OCI-LY3 (cell line): Measurements from ENCODE around the gene PRR12.
"Not testable (repeated sequence)": the region's sequence is repeated elsewhere in the genome, so short reads cannot be mapped to it uniquely, and the experiment has no call there.

Experiments
- H2AFZ ChIP-seq: fragments of 200-600, 300-600 bp; shearing (Covaris generic); 2 replicates; pipeline ENCODE4 v1.6.0; 2014; ENCODE audit warnings: antibody characterized with exemption, low read depth, low read length
- H3K27ac ChIP-seq: fragments of 200-600, 300-600 bp; sonication (generic); 2 replicates; pipeline ENCODE4 v1.5.1; 2014; ENCODE audit warnings: mild to moderate bottlenecking, low read length, moderate library complexity, mixed read lengths
- H3K27me3 ChIP-seq: fragments of 200-600, 300-600 bp; sonication (generic); 2 replicates; pipeline ENCODE4 v1.6.1; 2014; ENCODE audit warnings: low read depth, low read length, mixed read lengths
- H3K36me3 ChIP-seq: fragments of 200-600, 300-600 bp; sonication (generic); replicated peaks from 2 replicates; pipeline ENCODE3; 2014; ENCODE audit warnings: low read depth, low read length, mixed read lengths
- H3K4me1 ChIP-seq: fragments of 300-600, 200-600 bp; sonication (generic); 2 replicates; pipeline ENCODE4 v1.6.1; 2014; ENCODE audit warnings: low read length, mixed read lengths
- H3K4me2 ChIP-seq: fragments of 200-600, 300-600 bp; sonication (generic); 2 replicates; pipeline ENCODE4 v1.6.1; 2014; ENCODE audit warnings: low read length, mixed read lengths
- H3K4me3 ChIP-seq: fragments of 300-600, 200-600 bp; sonication (generic); 2 replicates; pipeline ENCODE4 v1.5.1; 2014; ENCODE audit warnings: antibody characterized with exemption, mild to moderate bottlenecking, low read length, moderate library complexity
- H3K79me2 ChIP-seq: fragments of 300-600, 200-600 bp; shearing (Covaris generic); 2 replicates; pipeline ENCODE4 v1.6.1; 2014; ENCODE audit warnings: mild to moderate bottlenecking, low read length, mixed read lengths
- H3K9ac ChIP-seq: fragments of 300-600, 200-600 bp; shearing (Covaris generic); 2 replicates; pipeline ENCODE4 v1.6.0; 2014; ENCODE audit warnings: mild to moderate bottlenecking, low read length, moderate library complexity
- H3K9me3 ChIP-seq: fragments of 200-600, 300-600 bp; shearing (Covaris generic); 2 replicates; pipeline ENCODE4 v1.6.1; 2014; ENCODE audit warnings: low read length, mixed read lengths; ENCODE audit not compliant: insufficient read depth
- H4K20me1 ChIP-seq: fragments of 200-600, 300-600 bp; sonication (generic); 2 replicates; pipeline ENCODE4 v1.6.1; 2016; ENCODE audit warnings: low read length, mixed read lengths; ENCODE audit not compliant: insufficient read depth
- CTCF ChIP-seq: fragments of 200-600, 300-600 bp; sonication (generic); IDR thresholded peaks from 2 replicates; pipeline ENCODE4 v1.5.1; 2014; ENCODE audit warnings: antibody characterized with exemption, low read length, low read depth
- EZH2phosphoT487 ChIP-seq: fragments of 200-600 bp; shearing (Covaris generic); IDR thresholded peaks from 2 replicates; pipeline ENCODE4 v1.6.1; 2018; ENCODE audit warnings: antibody characterized with exemption, mixed run types, low read depth

PRR12 gene

GRCh38 chr19:49631610-49632192 is 40.7 kb downstream of the PRR12 start:
- Histone ChIP-seq H3K9me3 (no peaks in the 10 kb centered on the region), H3K27me3 (no peaks in the 10 kb centered on the region), H2AFZ (no peak overlapping the region), H3K4me3 (no peak overlapping the region), H3K79me2 (no peaks in the 10 kb centered on the region), H4K20me1 (no peaks in the 10 kb centered on the region), H3K36me3 (peaks cover 14% of the 10 kb centered on the region), H3K27ac (no peak overlapping the region), H3K4me2 (no peak overlapping the region), H3K9ac (no peak overlapping the region), H3K4me1 (no peaks in the 10 kb centered on the region)
- no peak for TF ChIP-seq CTCF
- TF ChIP-seq EZH2phosphoT487 = no peak

- Histone ChIP-seq H2AFZ (no peak overlapping the region), H3K79me2 (no peaks in the 10 kb centered on the region), H3K4me2 (no peak overlapping the region), H4K20me1 (no peaks in the 10 kb centered on the region), H3K36me3 (peaks cover 9% of the 10 kb centered on the region), H3K4me3 (no peak overlapping the region), H3K9ac (no peak overlapping the region), H3K9me3 (no peaks in the 10 kb centered on the region), H3K27ac (no peak overlapping the region), H3K27me3 (no peaks in the 10 kb centered on the region), H3K4me1 (no peaks in the 10 kb centered on the region)
- TF ChIP-seq EZH2phosphoT487 (no peak), CTCF (no peak)
Observed at GRCh38 chr19:49632576-49632975, 41.6 kb downstream of the PRR12 start.

- H4K20me1 ChIP-seq, H2AFZ ChIP-seq, H3K4me2 ChIP-seq, H3K9ac ChIP-seq, H3K36me3 ChIP-seq, H3K4me3 ChIP-seq, H3K79me2 ChIP-seq, H3K9me3 ChIP-seq, H3K27ac ChIP-seq, H3K4me1 ChIP-seq, H3K27me3 ChIP-seq: not testable (repeated sequence)
Observed at GRCh38 chr19:49633273-49633672, 42.3 kb downstream of the PRR12 start.

GRCh38 chr19:49635530-49636232 is 44.7 kb downstream of the PRR12 start:
- H3K4me1 ChIP-seq = peaks cover 4% of the 10 kb centered on the region
- no peak overlapping the region for H3K4me3 ChIP-seq
- no peaks in the 10 kb centered on the region for H4K20me1 ChIP-seq
- peaks cover under 1% of the 10 kb centered on the region; the same call in 1 of the 2 replicates for H3K79me2 ChIP-seq
- H2AFZ ChIP-seq = no peak overlapping the region
- H3K27ac ChIP-seq = no peak overlapping the region
- no peaks in the 10 kb centered on the region for H3K9me3 ChIP-seq
- H3K4me2 ChIP-seq = no peak overlapping the region
- H3K36me3 ChIP-seq = no peaks in the 10 kb centered on the region
- H3K27me3 ChIP-seq = peaks cover 8% of the 10 kb centered on the region
- no peak for TF ChIP-seq CTCF
- no peak for TF ChIP-seq EZH2phosphoT487
- no peak overlapping the region for H3K9ac ChIP-seq
